ENCODE measurements around the gene TRABD.

Gene TRABD

GRCh38 chr22:50171319-50171964 lies 14.3 kb upstream of the TRABD start:
- no peak overlapping the region for H3K9ac ChIP-seq (ENCODE audit: low read length)
- no peak overlapping the region for H3K4me2 ChIP-seq (ENCODE audit: low read depth, low read length)
- peaks cover 14% of the 10 kb centered on the region for H3K27me3 ChIP-seq (replicated peaks; ENCODE audit: insufficient read depth, low read length)
- H3K36me3 ChIP-seq (replicated peaks; ENCODE audit: insufficient read depth, low read length) = no peaks in the 10 kb centered on the region
- H3K79me2 ChIP-seq (ENCODE audit: low read length) = no peaks in the 10 kb centered on the region
- no peak overlapping the region for H3K27ac ChIP-seq (ENCODE audit: low read length)
- TF ChIP-seq EZH2 (optimal IDR thresholded peaks at IDR 0.05; ENCODE audit: low read depth, low read length) = no peak
- TF ChIP-seq, protein P1, sequence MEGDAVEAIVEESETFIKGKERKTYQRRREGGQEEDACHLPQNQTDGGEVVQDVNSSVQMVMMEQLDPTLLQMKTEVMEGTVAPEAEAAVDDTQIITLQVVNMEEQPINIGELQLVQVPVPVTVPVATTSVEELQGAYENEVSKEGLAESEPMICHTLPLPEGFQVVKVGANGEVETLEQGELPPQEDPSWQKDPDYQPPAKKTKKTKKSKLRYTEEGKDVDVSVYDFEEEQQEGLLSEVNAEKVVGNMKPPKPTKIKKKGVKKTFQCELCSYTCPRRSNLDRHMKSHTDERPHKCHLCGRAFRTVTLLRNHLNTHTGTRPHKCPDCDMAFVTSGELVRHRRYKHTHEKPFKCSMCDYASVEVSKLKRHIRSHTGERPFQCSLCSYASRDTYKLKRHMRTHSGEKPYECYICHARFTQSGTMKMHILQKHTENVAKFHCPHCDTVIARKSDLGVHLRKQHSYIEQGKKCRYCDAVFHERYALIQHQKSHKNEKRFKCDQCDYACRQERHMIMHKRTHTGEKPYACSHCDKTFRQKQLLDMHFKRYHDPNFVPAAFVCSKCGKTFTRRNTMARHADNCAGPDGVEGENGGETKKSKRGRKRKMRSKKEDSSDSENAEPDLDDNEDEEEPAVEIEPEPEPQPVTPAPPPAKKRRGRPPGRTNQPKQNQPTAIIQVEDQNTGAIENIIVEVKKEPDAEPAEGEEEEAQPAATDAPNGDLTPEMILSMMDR (IDR thresholded peaks at IDR 0.05; ENCODE audit: low read length) = no peak
- TF ChIP-seq EZH2phosphoT487 (IDR thresholded peaks at IDR 0.05; ENCODE audit: low read length) = no peak
- no peaks in the 10 kb centered on the region for H3K4me1 ChIP-seq (ENCODE audit: low read length)
- H3K9me2 ChIP-seq (replicated peaks; ENCODE audit: insufficient read depth, low read length) = no peaks in the 10 kb centered on the region
- H2AFZ ChIP-seq (ENCODE audit: low read length) = no peak overlapping the region
- no peak overlapping the region for H3K4me3 ChIP-seq (ENCODE audit: low read length)
- H4K20me1 ChIP-seq (ENCODE audit: insufficient read depth, low read length) = no peaks in the 10 kb centered on the region
- DNase-seq = no peak
- no peaks in the 10 kb centered on the region for H3K9me3 ChIP-seq (replicated peaks; ENCODE audit: insufficient read depth, low read length)
- no peaks in the 10 kb centered on the region for H3F3A ChIP-seq (ENCODE audit: insufficient read depth, low read length)

- no peak overlapping the region for H3K9ac ChIP-seq (ENCODE audit: low read length)
Measured at GRCh38 chr22:50171965-50172421, 13.7 kb upstream of the TRABD start.

GRCh38 chr22:50173311-50173982 lies 12.3 kb upstream of the TRABD start:
- Histone ChIP-seq H3F3A (ENCODE audit: insufficient read depth, low read length) (no peaks in the 10 kb centered on the region), H3K4me3 (ENCODE audit: low read length) (no peak overlapping the region), H3K27me3 (replicated peaks; ENCODE audit: insufficient read depth, low read length) (peaks cover 14% of the 10 kb centered on the region), H3K79me2 (ENCODE audit: low read length) (no peaks in the 10 kb centered on the region), H3K36me3 (replicated peaks; ENCODE audit: insufficient read depth, low read length) (no peaks in the 10 kb centered on the region), H3K27ac (ENCODE audit: low read length) (no peak overlapping the region), H3K4me2 (ENCODE audit: low read depth, low read length) (no peak overlapping the region), H3K9ac (ENCODE audit: low read length) (no peak overlapping the region), H3K4me1 (ENCODE audit: low read length) (no peaks in the 10 kb centered on the region), H3K9me3 (replicated peaks; ENCODE audit: insufficient read depth, low read length) (no peaks in the 10 kb centered on the region), H2AFZ (ENCODE audit: low read length) (no peak overlapping the region), H4K20me1 (ENCODE audit: insufficient read depth, low read length) (no peaks in the 10 kb centered on the region), H3K9me2 (replicated peaks; ENCODE audit: insufficient read depth, low read length) (no peaks in the 10 kb centered on the region)
- TF ChIP-seq, protein P1 (IDR thresholded peaks at IDR 0.05; ENCODE audit: low read length) = no peak
- TF ChIP-seq EZH2 (optimal IDR thresholded peaks at IDR 0.05; ENCODE audit: low read depth, low read length) = no peak
- TF ChIP-seq EZH2phosphoT487 (IDR thresholded peaks at IDR 0.05; ENCODE audit: low read length) = no peak
- no peak for DNase-seq

More at GRCh38 chr22:50171965-50172421, 13.7 kb upstream of the TRABD start:
- TF ChIP-seq EZH2 (optimal IDR thresholded peaks at IDR 0.05; ENCODE audit: low read depth, low read length) = no peak
- TF ChIP-seq, protein P1 (IDR thresholded peaks at IDR 0.05; ENCODE audit: low read length) = no peak
- no peak for TF ChIP-seq EZH2phosphoT487 (IDR thresholded peaks at IDR 0.05; ENCODE audit: low read length)
- no peak overlapping the region for H3K27ac ChIP-seq (ENCODE audit: low read length)
- no peak overlapping the region for H3K4me2 ChIP-seq (ENCODE audit: low read depth, low read length)
- H3K36me3 ChIP-seq (replicated peaks; ENCODE audit: insufficient read depth, low read length) = no peaks in the 10 kb centered on the region
- no peaks in the 10 kb centered on the region for H3K9me3 ChIP-seq (replicated peaks; ENCODE audit: insufficient read depth, low read length)
- peaks cover 14% of the 10 kb centered on the region for H3K27me3 ChIP-seq (replicated peaks; ENCODE audit: insufficient read depth, low read length)
- DNase-seq = no peak
- H3F3A ChIP-seq (ENCODE audit: insufficient read depth, low read length) = no peaks in the 10 kb centered on the region
- no peaks in the 10 kb centered on the region for H4K20me1 ChIP-seq (ENCODE audit: insufficient read depth, low read length)
- no peaks in the 10 kb centered on the region for H3K4me1 ChIP-seq (ENCODE audit: low read length)
- no peak overlapping the region for H2AFZ ChIP-seq (ENCODE audit: low read length)
- no peaks in the 10 kb centered on the region for H3K79me2 ChIP-seq (ENCODE audit: low read length)
- no peak overlapping the region for H3K4me3 ChIP-seq (ENCODE audit: low read length)
- no peaks in the 10 kb centered on the region for H3K9me2 ChIP-seq (replicated peaks; ENCODE audit: insufficient read depth, low read length)
